Neural cell (in vitro differentiated cells): ENCODE results near the gene CYP4F3. TPM values are rescaled to one million over a fixed set of nuclear protein-coding genes. Genes with fewer than 3 reads are reported as not detected.
"Not testable (repeated sequence)": the region's sequence is repeated elsewhere in the genome, so short reads cannot be mapped to it uniquely, and the experiment has no call there.

ENCODE experiments used
- H2AFZ ChIP-seq: fragments of 200-600, 300-800 bp; sonication (generic), shearing (Covaris generic); 2 replicates; pipeline ENCODE4 v1.6.0; 2014; ENCODE audit warnings: low read depth, mild to moderate bottlenecking, antibody characterized with exemption, low read length, moderate library complexity
- H3F3A ChIP-seq: fragments of 200-600 bp; shearing (Covaris generic); 2 replicates; pipeline ENCODE4 v1.6.1; 2016; ENCODE audit warnings: mild to moderate bottlenecking, moderate library complexity, mixed read lengths, antibody characterized with exemption, low read length; ENCODE audit not compliant: insufficient read depth, poor library complexity, severe bottlenecking
- H3K27ac ChIP-seq: fragments of 200-600, 300-800 bp; sonication (generic), shearing (Covaris generic); 2 replicates; pipeline ENCODE4 v1.5.1; 2014; ENCODE audit warnings: mild to moderate bottlenecking, low read length, moderate library complexity
- H3K27me3 ChIP-seq: fragments of 300-800, 200-600 bp; sonication (generic), shearing (Covaris generic); 2 replicates; pipeline ENCODE4 v1.6.0; 2014; ENCODE audit warnings: mild to moderate bottlenecking, low read depth, low read length, moderate library complexity; ENCODE audit not compliant: insufficient read depth
- H3K36me3 ChIP-seq: fragments of 300-800, 200-600 bp; sonication (generic), shearing (Covaris generic); 2 replicates; pipeline ENCODE4 v1.5.1; 2014; ENCODE audit warnings: mild to moderate bottlenecking, antibody characterized with exemption, low read length, moderate library complexity; ENCODE audit not compliant: insufficient read depth
- H3K4me2 ChIP-seq: fragments of 300-800, 200-600 bp; sonication (generic), shearing (Covaris generic); 2 replicates; pipeline ENCODE4 v1.6.0; 2014; ENCODE audit warnings: mild to moderate bottlenecking, low read length
- H3K4me3 ChIP-seq: fragments of 300-800, 200-600 bp; sonication (generic), shearing (Covaris generic); 2 replicates; pipeline ENCODE4 v1.5.1; 2014; ENCODE audit warnings: mild to moderate bottlenecking, low read length, moderate library complexity
- H3K79me2 ChIP-seq: fragments of 200-600 bp; shearing (Covaris generic); replicated peaks from 2 replicates; pipeline ENCODE4 v1.6.0; 2014; ENCODE audit warnings: mild to moderate bottlenecking, low read length, moderate library complexity; ENCODE audit not compliant: insufficient read depth
- H3K9ac ChIP-seq: fragments of 300-800, 200-600 bp; sonication (generic), shearing (Covaris generic); 2 replicates; pipeline ENCODE4 v1.6.1; 2016; ENCODE audit warnings: mild to moderate bottlenecking, low read length, mixed read lengths
- H3K9me2 ChIP-seq: fragments of 200-600 bp; shearing (Covaris generic); 2 replicates; pipeline ENCODE4 v1.6.1; 2016; ENCODE audit warnings: mild to moderate bottlenecking, low read length, mixed read lengths; ENCODE audit not compliant: insufficient read depth
- H3K9me3 ChIP-seq: fragments of 200-600, 300-800 bp; sonication (generic), shearing (Covaris generic); 2 replicates; pipeline ENCODE4 v1.6.1; 2016; ENCODE audit warnings: mild to moderate bottlenecking, mixed run types, low read length, moderate library complexity, mixed read lengths
- H4K20me1 ChIP-seq: fragments of 200-600 bp; shearing (Covaris generic); 2 replicates; pipeline ENCODE4 v1.6.1; 2016; ENCODE audit warnings: mild to moderate bottlenecking, mixed run types; ENCODE audit not compliant: insufficient read depth
- CTCF ChIP-seq: fragments of 450-650 bp; IDR thresholded peaks from 2 replicates; pipeline ENCODE4 v1.5.1; 2014; ENCODE audit warnings: antibody characterized with exemption, mild to moderate bottlenecking, moderate library complexity; ENCODE audit not compliant: poor library complexity, severe bottlenecking
- EZH2 ChIP-seq: fragments of 200-600, 300-800 bp; shearing (Covaris generic), sonication (generic); IDR thresholded peaks from 2 replicates; pipeline ENCODE4 v1.6.1; 2014; ENCODE audit warnings: antibody characterized with exemption, low read length, borderline replicate concordance, mild to moderate bottlenecking; ENCODE audit not compliant: insufficient read depth, poor library complexity, severe bottlenecking
- MXI1 ChIP-seq: fragments of 450-650 bp; conservative IDR thresholded peaks from 2 replicates; pipeline ENCODE4 v1.6.1; 2014; ENCODE audit warnings: antibody characterized with exemption, mild to moderate bottlenecking; ENCODE audit not compliant: poor library complexity, severe bottlenecking
- REST ChIP-seq: IDR thresholded peaks from 2 replicates; pipeline ENCODE4 v1.6.1; 2012; ENCODE audit warnings: borderline replicate concordance
- SMC3 ChIP-seq: fragments of 450-650 bp; conservative IDR thresholded peaks from 2 replicates; pipeline ENCODE4 v1.6.1; 2014; ENCODE audit warnings: antibody characterized with exemption, mild to moderate bottlenecking, moderate library complexity; ENCODE audit not compliant: poor library complexity
- TAF1 ChIP-seq: IDR thresholded peaks from 2 replicates; pipeline ENCODE4 v1.6.1; 2012; ENCODE audit warnings: low read depth
- polyA plus RNA-seq: library from polyadenylated mRNA; depleted of rRNA; stranded (reverse); fragments of >200 nt; gene quantifications from 2 replicates; pipeline ENCODE4 v1.2.3, GENCODE V29; 2014

The CYP4F3 gene
- polyA plus RNA-seq, 1 donor from 2014 or later = not detected

- no peaks in the 10 kb centered on the region for H3K36me3 ChIP-seq
- no peaks in the 10 kb centered on the region for H4K20me1 ChIP-seq
- TF ChIP-seq TAF1 (no peak), EZH2 (no peak), CTCF (no peak), MXI1 (no peak), SMC3 (no peak)
- no peak overlapping the region for H2AFZ ChIP-seq
- no peaks in the 10 kb centered on the region for H3K27me3 ChIP-seq
- H3K79me2 ChIP-seq = no peaks in the 10 kb centered on the region
- peaks cover 11% of the 10 kb centered on the region for H3K9me3 ChIP-seq
- no peak overlapping the region for H3K27ac ChIP-seq
- H3K4me2 ChIP-seq = no peak overlapping the region
- H3K9ac ChIP-seq = no peak overlapping the region
- no peak overlapping the region for H3K4me3 ChIP-seq
- H3F3A ChIP-seq = no peaks in the 10 kb centered on the region
- H3K9me2 ChIP-seq = no peaks in the 10 kb centered on the region
These were observed 34.9 kb downstream of the CYP4F3 start for GRCh38 chr19:15675560-15675959.

DNA sequence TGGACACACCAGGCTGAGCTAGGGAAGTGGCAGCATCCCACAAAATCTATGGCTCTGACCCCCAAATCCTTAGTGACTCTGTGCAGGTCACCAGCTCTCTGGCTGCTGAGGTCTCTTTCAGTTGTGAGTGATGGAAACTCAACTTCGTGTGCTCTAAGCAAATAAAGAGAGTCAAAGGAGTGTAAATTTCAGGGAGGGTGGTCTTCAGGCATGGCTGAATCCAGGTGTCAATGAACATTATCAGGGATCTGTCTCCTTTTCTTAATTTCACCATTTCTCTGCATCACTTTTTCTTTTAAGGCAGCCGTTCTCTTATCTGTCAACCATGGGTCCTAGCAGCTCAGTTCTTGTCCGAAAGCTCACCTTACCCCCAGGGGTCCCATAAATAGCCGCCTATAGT lies 38.4 kb downstream of the CYP4F3 start:
- Histone ChIP-seq H3K9ac (no peak overlapping the region), H3F3A (no peaks in the 10 kb centered on the region), H3K79me2 (no peaks in the 10 kb centered on the region), H3K9me2 (no peaks in the 10 kb centered on the region), H4K20me1 (no peaks in the 10 kb centered on the region), H3K4me3 (no peak overlapping the region), H3K36me3 (no peaks in the 10 kb centered on the region), H3K27ac (no peak overlapping the region), H2AFZ (no peak overlapping the region), H3K4me2 (no peak overlapping the region), H3K9me3 (peaks cover 11% of the 10 kb centered on the region), H3K27me3 (no peaks in the 10 kb centered on the region)
- TF ChIP-seq REST (no peak), MXI1 (no peak), CTCF (no peak), SMC3 (no peak)

- not testable (repeated sequence) for H2AFZ ChIP-seq, H3K36me3 ChIP-seq, H3F3A ChIP-seq, H3K9me2 ChIP-seq, H3K4me3 ChIP-seq, H3K27me3 ChIP-seq, H3K27ac ChIP-seq, H4K20me1 ChIP-seq, H3K4me2 ChIP-seq, H3K79me2 ChIP-seq, H3K9ac ChIP-seq
- peaks cover 11% of the 10 kb centered on the region for H3K9me3 ChIP-seq
These were observed 39.2 kb downstream of the CYP4F3 start for GRCh38 chr19:15679865-15680264.
